ENCODE measurements around the gene IRS2. TPM values are rescaled to one million over a fixed set of nuclear protein-coding genes. Genes with fewer than 3 reads are reported as not detected.
"Not testable (repeated sequence)": the region's sequence is repeated elsewhere in the genome, so short reads cannot be mapped to it uniquely, and the experiment has no call there.

The IRS2 gene
- total RNA-seq, 1 experiment from 2014 or later: 5.9 TPM

GRCh38 chr13:109833940-109834339 is 47.6 kb upstream of the IRS2 start:
- ChIA-PET POLR2A (no interaction called here), CTCF (no interaction called here)
- ATAC-seq (no peak), DNase-seq (ENCODE audit: low read depth, low spot score) (no peak)
- H3K27ac ChIP-seq (ENCODE audit: low read length): no peak overlapping the region
- no peak overlapping the region for H3K4me3 ChIP-seq (ENCODE audit: low read depth in 2 of 2, low read length in 2 of 2)
- no peaks in the 10 kb centered on the region for H3K27me3 ChIP-seq (ENCODE audit: control insufficient read depth, insufficient read depth, low read length)
- no peaks in the 10 kb centered on the region for H3K9me3 ChIP-seq (ENCODE audit: control insufficient read depth, insufficient read depth, low read depth, low read length)
- no TSS peak for BruUV-seq (replicated peaks)
- TF ChIP-seq REST (IDR thresholded peaks at IDR 0.05; ENCODE audit: insufficient read depth in 1 of 2, low read depth in 2 of 2, low read length in 1 of 2) (no peak), SIN3A (IDR thresholded peaks at IDR 0.05; ENCODE audit: borderline replicate concordance, insufficient read depth, low read depth, low read length) (no peak), CTCF (IDR thresholded peaks at IDR 0.05) (no peak), TCF7L2 (IDR thresholded peaks at IDR 0.05; ENCODE audit: low read depth, low read length) (no peak), POLR2AphosphoS5 (IDR thresholded peaks at IDR 0.05; ENCODE audit: low read depth, low read length) (no peak)
- no peaks in the 10 kb centered on the region for H3K36me3 ChIP-seq (ENCODE audit: control insufficient read depth, insufficient read depth, low read length)
- in situ Hi-C loops (cut with HindIII; ENCODE audit: low pct_unique_long_range_greater_than_20kb, low sequenced_read_pairs) (no loop called here), intact Hi-C loops (cut with micrococcal nuclease; ENCODE audit: unreplicated experiment) (no loop called here)
- H3K4me1 ChIP-seq (ENCODE audit: control insufficient read depth, insufficient read depth, low read length): no peaks in the 10 kb centered on the region

GRCh38 chr13:109833071-109833470 is 46.7 kb upstream of the IRS2 start:
- H3K27me3 ChIP-seq (ENCODE audit: control insufficient read depth, insufficient read depth, low read length): no peaks in the 10 kb centered on the region
- in situ Hi-C loops (cut with HindIII; ENCODE audit: low pct_unique_long_range_greater_than_20kb, low sequenced_read_pairs) (no loop called here), intact Hi-C loops (cut with micrococcal nuclease; ENCODE audit: unreplicated experiment) (no loop called here)
- POLR2A ChIA-PET: no interaction called here
- H3K4me1 ChIP-seq (ENCODE audit: control insufficient read depth, insufficient read depth, low read length): no peaks in the 10 kb centered on the region
- H3K36me3 ChIP-seq (ENCODE audit: control insufficient read depth, insufficient read depth, low read length): no peaks in the 10 kb centered on the region
- no peak for ATAC-seq
- no peak overlapping the region for H3K4me3 ChIP-seq (ENCODE audit: low read depth in 2 of 2, low read length in 2 of 2)
- CTCF ChIA-PET: no interaction called here
- no TSS peak for BruUV-seq (replicated peaks)
- TF ChIP-seq POLR2AphosphoS5 (IDR thresholded peaks at IDR 0.05; ENCODE audit: low read depth, low read length): no peak
- H3K9me3 ChIP-seq (ENCODE audit: control insufficient read depth, insufficient read depth, low read depth, low read length): no peaks in the 10 kb centered on the region
- no peak overlapping the region for H3K27ac ChIP-seq (ENCODE audit: low read length)
- no peak for DNase-seq (ENCODE audit: low read depth, low spot score)

- in situ Hi-C loops (cut with HindIII; ENCODE audit: low pct_unique_long_range_greater_than_20kb, low sequenced_read_pairs); H3K9me3 ChIP-seq (ENCODE audit: control insufficient read depth, insufficient read depth, low read depth, low read length); BruUV-seq (replicated peaks); H3K4me3 ChIP-seq (ENCODE audit: low read depth in 2 of 2, low read length in 2 of 2); POLR2A ChIA-PET; intact Hi-C loops (cut with micrococcal nuclease; ENCODE audit: unreplicated experiment); H3K4me1 ChIP-seq (ENCODE audit: control insufficient read depth, insufficient read depth, low read length); CTCF ChIA-PET; ATAC-seq; DNase-seq (ENCODE audit: low read depth, low spot score); H3K27ac ChIP-seq (ENCODE audit: low read length); H3K36me3 ChIP-seq (ENCODE audit: control insufficient read depth, insufficient read depth, low read length); H3K27me3 ChIP-seq (ENCODE audit: control insufficient read depth, insufficient read depth, low read length): not testable (repeated sequence)
These were observed 42.4 kb upstream of the IRS2 start for GRCh38 chr13:109828591-109829316.

- DNase-seq (ENCODE audit: low read depth, low spot score); H3K27me3 ChIP-seq (ENCODE audit: control insufficient read depth, insufficient read depth, low read length); ATAC-seq; intact Hi-C loops (cut with micrococcal nuclease; ENCODE audit: unreplicated experiment); H3K36me3 ChIP-seq (ENCODE audit: control insufficient read depth, insufficient read depth, low read length); H3K27ac ChIP-seq (ENCODE audit: low read length); POLR2A ChIA-PET; H3K9me3 ChIP-seq (ENCODE audit: control insufficient read depth, insufficient read depth, low read depth, low read length); in situ Hi-C loops (cut with HindIII; ENCODE audit: low pct_unique_long_range_greater_than_20kb, low sequenced_read_pairs); BruUV-seq (replicated peaks); H3K4me3 ChIP-seq (ENCODE audit: low read depth in 2 of 2, low read length in 2 of 2); CTCF ChIA-PET; H3K4me1 ChIP-seq (ENCODE audit: control insufficient read depth, insufficient read depth, low read length): not testable (repeated sequence)
These were observed 36.8 kb upstream of the IRS2 start for GRCh38 chr13:109823201-109823600.
